Measurements from ENCODE around the gene MACF1. TPM values are rescaled to one million over a fixed set of nuclear protein-coding genes. Genes with fewer than 3 reads are reported as not detected.

Gene MACF1, protein sequence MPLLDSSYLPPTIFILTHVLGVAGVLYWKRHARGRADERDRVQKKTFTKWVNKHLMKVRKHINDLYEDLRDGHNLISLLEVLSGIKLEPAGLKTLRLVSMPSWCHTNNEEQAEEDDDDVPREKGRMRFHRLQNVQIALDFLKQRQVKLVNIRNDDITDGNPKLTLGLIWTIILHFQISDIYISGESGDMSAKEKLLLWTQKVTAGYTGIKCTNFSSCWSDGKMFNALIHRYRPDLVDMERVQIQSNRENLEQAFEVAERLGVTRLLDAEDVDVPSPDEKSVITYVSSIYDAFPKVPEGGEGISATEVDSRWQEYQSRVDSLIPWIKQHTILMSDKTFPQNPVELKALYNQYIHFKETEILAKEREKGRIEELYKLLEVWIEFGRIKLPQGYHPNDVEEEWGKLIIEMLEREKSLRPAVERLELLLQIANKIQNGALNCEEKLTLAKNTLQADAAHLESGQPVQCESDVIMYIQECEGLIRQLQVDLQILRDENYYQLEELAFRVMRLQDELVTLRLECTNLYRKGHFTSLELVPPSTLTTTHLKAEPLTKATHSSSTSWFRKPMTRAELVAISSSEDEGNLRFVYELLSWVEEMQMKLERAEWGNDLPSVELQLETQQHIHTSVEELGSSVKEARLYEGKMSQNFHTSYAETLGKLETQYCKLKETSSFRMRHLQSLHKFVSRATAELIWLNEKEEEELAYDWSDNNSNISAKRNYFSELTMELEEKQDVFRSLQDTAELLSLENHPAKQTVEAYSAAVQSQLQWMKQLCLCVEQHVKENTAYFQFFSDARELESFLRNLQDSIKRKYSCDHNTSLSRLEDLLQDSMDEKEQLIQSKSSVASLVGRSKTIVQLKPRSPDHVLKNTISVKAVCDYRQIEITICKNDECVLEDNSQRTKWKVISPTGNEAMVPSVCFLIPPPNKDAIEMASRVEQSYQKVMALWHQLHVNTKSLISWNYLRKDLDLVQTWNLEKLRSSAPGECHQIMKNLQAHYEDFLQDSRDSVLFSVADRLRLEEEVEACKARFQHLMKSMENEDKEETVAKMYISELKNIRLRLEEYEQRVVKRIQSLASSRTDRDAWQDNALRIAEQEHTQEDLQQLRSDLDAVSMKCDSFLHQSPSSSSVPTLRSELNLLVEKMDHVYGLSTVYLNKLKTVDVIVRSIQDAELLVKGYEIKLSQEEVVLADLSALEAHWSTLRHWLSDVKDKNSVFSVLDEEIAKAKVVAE (N-terminal part only)
- total RNA-seq = 306 and 318 TPM in 2 replicates

DNA sequence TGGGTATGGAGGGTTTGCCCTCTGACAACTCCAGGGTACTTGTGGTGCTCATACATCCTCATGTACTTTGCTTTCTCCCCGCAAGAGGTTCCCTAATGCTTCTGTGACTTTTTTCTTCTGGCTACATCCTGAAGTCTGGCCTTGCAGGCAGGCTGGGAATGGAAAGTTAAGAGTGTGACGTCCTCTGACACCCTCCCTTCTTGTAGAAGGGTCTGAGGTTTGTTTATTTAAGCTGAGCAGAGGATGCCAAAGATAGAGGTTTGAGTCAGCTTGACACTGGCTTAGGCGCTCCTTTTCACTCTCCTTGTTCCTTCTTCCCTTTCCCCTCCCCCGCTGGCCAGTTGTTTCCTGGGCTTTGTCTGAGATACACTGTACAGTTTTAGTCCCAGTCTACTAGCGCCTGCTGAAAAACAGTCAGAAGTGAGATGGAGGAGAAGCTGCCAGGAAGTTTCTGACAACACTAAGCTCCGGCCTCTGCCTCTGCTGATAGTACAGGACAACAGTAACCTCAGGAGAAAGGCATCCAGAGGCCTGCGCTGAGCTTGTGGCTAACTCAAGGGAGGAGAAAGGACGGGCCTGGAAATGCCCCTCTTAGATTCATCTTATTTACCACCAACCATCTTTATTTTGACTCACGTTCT, at the start of gene MACF1:
TSS of gene MACF1 (plus strand) at position 255 of the 641 bp plus-strand sequence. CDS start at position 583, 328 bp downstream.

DNA sequence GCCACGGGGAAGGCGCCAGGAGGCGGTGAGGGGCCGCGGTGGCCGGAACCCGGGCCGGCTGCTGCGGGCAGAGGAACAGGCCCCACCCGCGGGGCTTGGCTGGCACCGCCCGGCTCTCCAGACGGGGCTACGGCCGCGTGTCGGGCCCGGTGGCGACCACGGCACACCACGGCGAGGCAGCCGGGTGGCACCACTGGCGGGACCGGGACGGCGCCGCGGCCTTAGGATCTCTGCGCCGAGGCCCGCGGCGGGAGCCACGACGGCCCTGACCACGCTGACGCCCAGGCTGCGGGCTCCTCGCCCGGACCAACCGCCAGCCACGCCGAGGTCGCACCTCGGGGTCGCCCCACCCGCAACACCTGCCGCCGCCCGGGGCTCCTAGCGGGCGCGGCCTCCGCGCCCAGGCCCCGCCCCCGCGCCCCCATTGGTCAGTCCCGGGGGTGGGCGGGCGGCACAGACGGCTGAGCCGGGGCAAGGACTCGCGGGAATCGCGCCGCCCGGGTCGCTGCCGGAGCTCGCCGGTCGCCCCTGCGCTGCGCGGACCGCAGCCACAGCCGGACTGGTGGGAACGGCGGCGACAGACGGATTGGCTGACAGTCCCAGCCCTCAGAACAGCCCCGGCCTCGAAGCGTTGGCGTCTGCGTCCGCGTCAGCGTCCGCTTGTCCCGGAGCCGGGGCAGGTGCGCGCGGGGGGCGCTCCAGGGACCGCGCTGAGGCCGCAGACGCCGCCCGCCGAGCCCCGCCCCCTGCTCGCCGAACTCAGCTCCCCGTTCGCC, 286.8 kb downstream of the MACF1 start, which contains the start of gene BMP8A:
TSS of gene BMP8A (plus strand) at position 491 of the 776 bp plus-strand sequence. CDS start 356 bp downstream, outside the sequence.

Other genes with a start within 250 kb of the MACF1 start
- gene AKIRIN1, start 213.4 kb upstream of the MACF1 start, total RNA-seq = 40.1 and 51.1 TPM in 2 replicates
- gene NDUFS5, start 178.3 kb upstream of the MACF1 start, total RNA-seq = 131 and 228 TPM in 2 replicates

Data from hair follicle dermal papilla cell (primary cell).